ENCODE results near the gene PCAT6.
"Not testable (repeated sequence)": the region's sequence is repeated elsewhere in the genome, so short reads cannot be mapped to it uniquely, and the experiment has no call there.

The PCAT6 gene

DNA sequence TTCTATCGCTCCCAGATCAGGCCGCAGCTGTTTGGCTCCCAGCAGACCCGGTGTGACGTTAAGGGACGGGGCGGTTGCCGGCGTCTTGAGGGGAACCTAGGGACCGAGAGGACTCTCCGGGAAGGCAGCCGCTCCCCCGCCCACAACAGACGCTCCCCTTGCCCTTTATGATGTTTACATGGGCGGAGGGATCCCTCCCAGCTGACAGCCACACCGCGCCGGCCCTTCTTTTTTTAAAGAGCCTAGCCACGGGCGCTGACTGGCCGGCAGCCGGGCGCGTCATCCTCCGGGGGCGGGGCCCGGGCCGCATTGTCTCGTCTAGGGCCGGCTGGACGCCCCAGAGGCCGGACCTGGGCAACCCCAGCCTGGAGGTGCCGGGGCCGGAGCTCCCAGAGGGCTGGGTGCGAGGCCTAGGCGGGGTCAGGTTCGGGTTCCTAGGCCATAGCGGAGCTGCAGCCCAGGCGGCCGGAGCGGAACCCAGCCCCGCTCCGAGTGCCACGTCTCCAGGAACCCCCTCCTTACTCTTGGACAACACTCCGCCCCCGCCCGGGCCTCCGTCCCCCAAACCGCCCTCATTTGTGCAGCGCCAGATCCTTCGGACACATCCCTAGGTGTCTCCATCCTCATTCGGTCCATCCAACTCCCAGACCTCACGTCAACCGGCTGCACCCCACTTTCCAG is at the start of gene PCAT6:
TSS of gene PCAT6 (plus strand) at position 340 of the 681 bp plus-strand sequence.
- Histone ChIP-seq H3K4me3 (ENCODE audit: low read length) (peak within 1 kb of the TSS; percentile 86), H3K9me3 (ENCODE audit: low read length) (no peaks in the 10 kb centered on the region), H3K27me3 (ENCODE audit: insufficient read depth, low read length) (no peaks in the 10 kb centered on the region), H2AFZ (ENCODE audit: low read depth, low read length) (peak within 1 kb of the TSS; percentile 81), H3K4me1 (ENCODE audit: insufficient read depth, low read length) (peaks cover 16% of the 10 kb centered on the region), H3K36me3 (ENCODE audit: insufficient read depth, low read length) (no peaks in the 10 kb centered on the region)

- Histone ChIP-seq H2AFZ (ENCODE audit: low read depth, low read length) (no peak overlapping the region), H3K4me1 (ENCODE audit: insufficient read depth, low read length) (no peaks in the 10 kb centered on the region), H3K4me3 (ENCODE audit: low read length) (no peak overlapping the region), H3K27me3 (ENCODE audit: insufficient read depth, low read length) (no peaks in the 10 kb centered on the region), H3K9me3 (ENCODE audit: low read length) (no peaks in the 10 kb centered on the region), H3K36me3 (ENCODE audit: insufficient read depth, low read length) (peaks cover 96% of the 10 kb centered on the region)
Measured at GRCh38 chr1:202762019-202762418, 48.7 kb upstream of the PCAT6 start.

- peaks cover 84% of the 10 kb centered on the region for H3K36me3 ChIP-seq (ENCODE audit: insufficient read depth, low read length)
- H3K27me3 ChIP-seq (ENCODE audit: insufficient read depth, low read length), result no peaks in the 10 kb centered on the region
- no peaks in the 10 kb centered on the region for H3K4me1 ChIP-seq (ENCODE audit: insufficient read depth, low read length)
- no peaks in the 10 kb centered on the region for H3K9me3 ChIP-seq (ENCODE audit: low read length)
- no peak overlapping the region for H2AFZ ChIP-seq (ENCODE audit: low read depth, low read length)
- H3K4me3 ChIP-seq (ENCODE audit: low read length), result no peak overlapping the region
Measured at GRCh38 chr1:202765721-202766120, 45.0 kb upstream of the PCAT6 start.

- Histone ChIP-seq H3K36me3 (ENCODE audit: insufficient read depth, low read length) (peaks cover 78% of the 10 kb centered on the region), H3K4me3 (ENCODE audit: low read length) (no peak overlapping the region), H3K27me3 (ENCODE audit: insufficient read depth, low read length) (no peaks in the 10 kb centered on the region), H3K9me3 (ENCODE audit: low read length) (no peaks in the 10 kb centered on the region), H3K4me1 (ENCODE audit: insufficient read depth, low read length) (no peaks in the 10 kb centered on the region), H2AFZ (ENCODE audit: low read depth, low read length) (no peak overlapping the region)
Measured at GRCh38 chr1:202770135-202770534, 40.6 kb upstream of the PCAT6 start.

DNA sequence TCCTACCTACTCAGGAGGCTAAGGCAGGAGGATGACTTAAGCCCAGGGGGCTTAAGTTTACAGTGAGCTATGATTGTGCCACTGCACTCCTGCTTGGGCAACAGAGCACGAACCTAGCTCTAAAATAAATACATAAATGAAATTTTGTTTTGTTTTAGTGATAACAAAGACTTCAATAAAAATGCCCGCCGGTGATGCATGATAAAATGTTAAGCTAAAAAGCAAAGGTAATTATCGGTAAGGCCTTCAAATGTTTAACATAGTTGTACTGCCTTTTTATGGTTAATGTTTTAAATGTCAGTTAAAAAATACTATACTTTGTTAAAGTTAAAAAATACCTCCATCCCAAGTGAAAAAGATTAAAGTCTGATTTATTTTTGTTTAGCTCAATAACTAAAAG is 29.6 kb upstream of the PCAT6 start:
- Histone ChIP-seq H3K4me1 (ENCODE audit: insufficient read depth, low read length) (no peaks in the 10 kb centered on the region), H3K36me3 (ENCODE audit: insufficient read depth, low read length) (peaks cover 10% of the 10 kb centered on the region), H3K9me3 (ENCODE audit: low read length) (no peaks in the 10 kb centered on the region), H3K4me3 (ENCODE audit: low read length) (no peak overlapping the region), H2AFZ (ENCODE audit: low read depth, low read length) (no peak overlapping the region), H3K27me3 (ENCODE audit: insufficient read depth, low read length) (no peaks in the 10 kb centered on the region)

DNA sequence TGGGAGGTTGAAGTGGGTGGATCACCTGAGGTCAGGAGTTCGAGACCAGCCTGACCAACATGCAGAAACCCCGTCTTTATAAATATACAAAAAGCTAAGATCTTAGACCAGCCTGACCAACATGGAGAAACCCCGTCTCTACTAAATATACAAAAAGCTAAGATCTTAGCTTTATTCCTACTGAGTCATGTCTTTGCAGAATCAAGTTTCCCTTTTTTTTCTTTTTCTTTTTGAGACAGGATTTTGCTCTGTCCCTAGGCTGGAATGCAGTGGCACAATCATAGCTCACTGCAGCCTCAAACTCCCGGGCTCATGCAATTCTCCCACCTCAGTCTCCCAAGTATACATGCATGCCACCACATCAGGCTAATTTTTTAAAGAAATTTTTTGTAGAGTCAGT is 23.9 kb upstream of the PCAT6 start:
- H3K27me3 ChIP-seq (ENCODE audit: insufficient read depth, low read length), result no peaks in the 10 kb centered on the region
- no peak overlapping the region for H2AFZ ChIP-seq (ENCODE audit: low read depth, low read length)
- peaks cover 5% of the 10 kb centered on the region for H3K36me3 ChIP-seq (ENCODE audit: insufficient read depth, low read length)
- H3K4me3 ChIP-seq (ENCODE audit: low read length), result no peak overlapping the region
- no peaks in the 10 kb centered on the region for H3K9me3 ChIP-seq (ENCODE audit: low read length)
- H3K4me1 ChIP-seq (ENCODE audit: insufficient read depth, low read length), result no peaks in the 10 kb centered on the region

DNA sequence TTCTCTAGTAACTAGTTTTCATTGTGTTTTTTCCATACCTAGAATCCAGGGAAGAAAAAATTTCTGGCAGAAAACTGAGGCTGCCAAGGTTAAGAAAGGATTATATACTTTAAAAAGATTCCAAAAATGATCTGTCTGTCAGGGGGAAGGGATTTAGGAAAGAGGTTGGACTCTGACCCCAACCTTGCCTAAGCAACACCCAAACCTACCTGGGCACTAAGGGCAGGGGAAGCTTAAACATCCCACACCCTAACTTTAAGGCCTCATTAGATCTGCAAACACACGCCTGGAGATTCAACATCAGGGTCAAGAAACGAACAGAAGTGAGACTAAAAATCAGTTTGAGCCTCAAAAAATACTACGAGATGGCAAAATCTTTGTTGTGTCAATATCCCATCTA is 22.0 kb upstream of the PCAT6 start:
- no peaks in the 10 kb centered on the region for H3K27me3 ChIP-seq (ENCODE audit: insufficient read depth, low read length)

DNA sequence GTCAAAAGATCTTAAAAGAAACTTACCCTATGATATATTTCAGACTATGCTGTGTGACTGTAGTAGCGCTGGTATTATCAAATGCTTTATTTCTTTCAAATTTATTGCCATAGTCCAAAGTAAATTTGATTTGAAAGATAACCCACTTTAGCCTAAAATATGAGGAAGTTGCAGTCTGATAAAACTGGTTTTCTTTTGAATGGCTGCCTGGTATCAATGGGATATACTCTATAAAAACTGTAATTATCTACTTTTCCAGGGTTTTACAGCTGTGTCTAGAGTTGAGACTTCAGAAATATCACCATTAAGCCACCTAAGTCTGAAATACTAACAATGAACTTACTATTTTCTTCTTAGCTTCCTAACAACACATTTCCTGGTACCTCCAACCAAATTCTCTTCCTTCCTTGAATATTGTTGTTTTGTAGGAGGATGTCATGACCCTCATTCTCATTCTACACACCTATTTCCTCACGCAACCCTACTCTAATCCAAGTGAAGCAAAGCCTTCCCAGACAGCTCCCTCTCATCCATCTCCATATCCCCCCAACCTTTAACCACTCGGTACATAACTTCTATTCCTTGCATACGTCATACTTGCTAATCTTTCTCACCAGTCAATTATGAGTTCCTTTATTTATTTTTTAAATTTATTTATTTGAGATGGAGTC is 19.5 kb upstream of the PCAT6 start:
- Histone ChIP-seq H3K4me1 (ENCODE audit: insufficient read depth, low read length) (no peaks in the 10 kb centered on the region), H3K27me3 (ENCODE audit: insufficient read depth, low read length) (no peaks in the 10 kb centered on the region), H3K4me3 (ENCODE audit: low read length) (no peak overlapping the region), H2AFZ (ENCODE audit: low read depth, low read length) (no peak overlapping the region), H3K9me3 (ENCODE audit: low read length) (no peaks in the 10 kb centered on the region), H3K36me3 (ENCODE audit: insufficient read depth, low read length) (peaks cover 5% of the 10 kb centered on the region)

More for the DNA sequence above, 22.0 kb upstream of the PCAT6 start:
- no peaks in the 10 kb centered on the region for H3K4me1 ChIP-seq (ENCODE audit: insufficient read depth, low read length)
- H3K9me3 ChIP-seq (ENCODE audit: low read length), result no peaks in the 10 kb centered on the region
- peaks cover 5% of the 10 kb centered on the region for H3K36me3 ChIP-seq (ENCODE audit: insufficient read depth, low read length)
- no peak overlapping the region for H3K4me3 ChIP-seq (ENCODE audit: low read length)
- no peak overlapping the region for H2AFZ ChIP-seq (ENCODE audit: low read depth, low read length)

GRCh38 chr1:202794051-202794740 is 16.6 kb upstream of the PCAT6 start:
- no peaks in the 10 kb centered on the region for H3K4me1 ChIP-seq (ENCODE audit: insufficient read depth, low read length)
- no peak overlapping the region for H3K4me3 ChIP-seq (ENCODE audit: low read length)
- peaks cover 8% of the 10 kb centered on the region for H3K36me3 ChIP-seq (ENCODE audit: insufficient read depth, low read length)
- no peaks in the 10 kb centered on the region for H3K27me3 ChIP-seq (ENCODE audit: insufficient read depth, low read length)
- no peaks in the 10 kb centered on the region for H3K9me3 ChIP-seq (ENCODE audit: low read length)
- H2AFZ ChIP-seq (ENCODE audit: low read depth, low read length), result no peak overlapping the region

DNA sequence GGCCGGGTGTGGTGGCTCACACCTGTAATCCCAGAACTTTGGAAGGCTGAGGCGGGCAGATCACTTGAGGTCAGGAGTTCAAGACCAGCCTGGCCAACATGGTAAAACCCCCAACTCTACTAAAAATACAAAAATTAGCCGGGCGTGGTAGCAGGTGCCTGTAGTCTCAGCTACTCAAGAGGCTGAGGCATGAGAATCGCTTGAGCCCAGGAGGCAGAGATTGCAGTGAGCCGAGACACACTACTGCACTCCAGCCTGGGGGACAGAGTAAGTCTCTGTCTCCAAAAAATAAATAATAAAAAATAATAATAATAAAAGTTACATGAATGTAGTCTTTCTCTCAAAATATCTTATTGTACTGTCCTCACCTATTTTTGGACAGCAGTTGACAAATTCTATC is 15.8 kb upstream of the PCAT6 start:
- H3K27me3 ChIP-seq (ENCODE audit: insufficient read depth, low read length); H3K4me3 ChIP-seq (ENCODE audit: low read length): not testable (repeated sequence)

DNA sequence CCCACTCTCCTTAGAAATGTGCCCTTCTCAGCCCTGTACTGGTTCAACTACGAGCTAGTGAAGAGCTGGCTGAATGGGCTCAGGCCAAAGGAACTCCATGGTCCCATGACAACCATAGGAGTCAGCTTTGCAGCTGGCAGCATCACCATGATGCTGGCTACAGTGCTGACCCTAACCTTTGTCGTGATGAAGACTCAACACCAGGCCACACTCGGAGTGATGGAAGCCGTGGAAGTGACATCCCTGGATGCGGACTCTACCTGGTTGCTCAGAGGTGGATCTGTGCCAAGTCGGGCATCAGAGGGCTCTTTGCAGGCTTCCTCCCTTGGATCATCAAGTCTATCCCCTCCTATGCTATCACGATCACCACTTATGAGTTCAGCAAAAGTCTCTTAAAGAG is 14.1 kb upstream of the PCAT6 start:
- Histone ChIP-seq H3K9me3 (ENCODE audit: low read length) (peaks cover 2% of the 10 kb centered on the region), H3K27me3 (ENCODE audit: insufficient read depth, low read length) (no peaks in the 10 kb centered on the region), H3K4me1 (ENCODE audit: insufficient read depth, low read length) (no peaks in the 10 kb centered on the region), H3K4me3 (ENCODE audit: low read length) (no peak overlapping the region), H2AFZ (ENCODE audit: low read depth, low read length) (no peak overlapping the region), H3K36me3 (ENCODE audit: insufficient read depth, low read length) (peaks cover 13% of the 10 kb centered on the region)

More for the DNA sequence above, 15.8 kb upstream of the PCAT6 start:
- not testable (repeated sequence) for H3K4me1 ChIP-seq (ENCODE audit: insufficient read depth, low read length); H3K36me3 ChIP-seq (ENCODE audit: insufficient read depth, low read length); H2AFZ ChIP-seq (ENCODE audit: low read depth, low read length); H3K9me3 ChIP-seq (ENCODE audit: low read length)

DNA sequence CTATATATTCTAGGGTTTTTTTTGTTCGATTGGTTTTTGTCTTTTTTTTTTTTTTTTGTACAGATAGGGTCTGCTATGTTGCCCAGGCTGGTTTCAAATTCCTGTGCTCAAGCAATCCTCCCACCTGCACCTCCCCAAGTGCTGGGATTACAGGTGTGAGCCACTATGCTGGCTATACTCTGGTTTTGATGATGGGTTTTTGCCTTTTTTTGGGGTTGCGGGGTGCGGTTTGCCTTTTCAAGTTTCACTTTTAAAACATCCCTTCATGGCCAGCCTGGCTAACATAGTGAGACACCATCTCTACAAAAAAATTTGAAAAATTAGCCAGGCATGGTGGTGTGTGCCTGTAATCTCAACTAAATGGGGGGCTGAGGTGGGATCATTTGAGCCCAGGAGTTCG is 12.5 kb upstream of the PCAT6 start:
- H3K4me3 ChIP-seq (ENCODE audit: low read length), result no peak overlapping the region
- H3K4me1 ChIP-seq (ENCODE audit: insufficient read depth, low read length), result no peaks in the 10 kb centered on the region
- no peak overlapping the region for H2AFZ ChIP-seq (ENCODE audit: low read depth, low read length)
- H3K9me3 ChIP-seq (ENCODE audit: low read length), result peaks cover 2% of the 10 kb centered on the region
- H3K36me3 ChIP-seq (ENCODE audit: insufficient read depth, low read length), result peaks cover 13% of the 10 kb centered on the region
- no peaks in the 10 kb centered on the region for H3K27me3 ChIP-seq (ENCODE audit: insufficient read depth, low read length)

- H3K27me3 ChIP-seq (ENCODE audit: insufficient read depth, low read length), result no peaks in the 10 kb centered on the region
- H3K36me3 ChIP-seq (ENCODE audit: insufficient read depth, low read length), result peaks cover 13% of the 10 kb centered on the region
- H3K9me3 ChIP-seq (ENCODE audit: low read length), result peaks cover 2% of the 10 kb centered on the region
- no peak overlapping the region for H2AFZ ChIP-seq (ENCODE audit: low read depth, low read length)
- H3K4me1 ChIP-seq (ENCODE audit: insufficient read depth, low read length), result no peaks in the 10 kb centered on the region
- H3K4me3 ChIP-seq (ENCODE audit: low read length), result no peak overlapping the region
Measured at GRCh38 chr1:202798792-202799331, 11.9 kb upstream of the PCAT6 start.

All from neuron (in vitro differentiated cells).